ENCODE measurements around the gene KRTAP10-1. TPM values are rescaled to one million over a fixed set of nuclear protein-coding genes. Genes with fewer than 3 reads are reported as not detected.

KRTAP10-1 gene
- total and polyA plus RNA-seq, 9 of the 15 experiments (the other 6 are each of a cell fraction or from before 2014, with no cell fraction given) = not detected

DNA sequence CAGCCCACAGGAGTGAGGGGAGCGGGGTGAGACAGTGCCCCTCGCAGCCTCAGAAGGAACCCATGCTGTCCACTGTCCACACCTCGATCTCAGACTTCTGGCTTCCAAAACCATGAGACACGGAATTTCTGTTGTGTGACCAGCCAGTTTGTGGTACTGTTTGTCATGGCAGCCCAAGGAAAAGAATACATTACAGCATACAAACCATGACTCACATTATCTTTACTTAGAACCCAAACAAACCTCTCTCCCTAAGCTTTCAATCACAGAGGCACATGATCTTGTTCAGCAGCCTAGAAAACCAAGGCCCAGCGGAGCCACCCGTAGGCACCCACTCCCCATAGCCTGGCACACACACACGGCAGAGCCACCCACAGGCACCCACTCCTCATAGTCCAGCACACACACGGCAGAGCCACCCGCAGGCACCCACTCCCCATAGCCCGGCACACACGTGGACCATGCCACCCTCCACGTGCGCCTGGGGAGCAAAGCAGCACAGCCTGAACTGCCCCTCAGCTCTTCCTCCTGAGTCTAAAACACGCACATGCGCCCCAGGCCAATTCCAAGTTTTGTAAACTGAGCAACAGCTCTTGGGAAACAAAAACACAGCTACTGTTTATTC, 33.1 kb upstream of the KRTAP10-1 start (continued):
- TF ChIP-seq, protein P1, sequence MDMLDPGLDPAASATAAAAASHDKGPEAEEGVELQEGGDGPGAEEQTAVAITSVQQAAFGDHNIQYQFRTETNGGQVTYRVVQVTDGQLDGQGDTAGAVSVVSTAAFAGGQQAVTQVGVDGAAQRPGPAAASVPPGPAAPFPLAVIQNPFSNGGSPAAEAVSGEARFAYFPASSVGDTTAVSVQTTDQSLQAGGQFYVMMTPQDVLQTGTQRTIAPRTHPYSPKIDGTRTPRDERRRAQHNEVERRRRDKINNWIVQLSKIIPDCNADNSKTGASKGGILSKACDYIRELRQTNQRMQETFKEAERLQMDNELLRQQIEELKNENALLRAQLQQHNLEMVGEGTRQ (CRISPR knock-in tag; IDR thresholded peaks at IDR 0.05) = no peak
- TF ChIP-seq ZNF699 (CRISPR knock-in tag; IDR thresholded peaks at IDR 0.05; ENCODE audit: insufficient replicate concordance) (no peak), FOSL1 (tag; conservative IDR thresholded peaks at IDR 0.05) (peak; percentile 79)
- TF ChIP-seq, protein P2, sequence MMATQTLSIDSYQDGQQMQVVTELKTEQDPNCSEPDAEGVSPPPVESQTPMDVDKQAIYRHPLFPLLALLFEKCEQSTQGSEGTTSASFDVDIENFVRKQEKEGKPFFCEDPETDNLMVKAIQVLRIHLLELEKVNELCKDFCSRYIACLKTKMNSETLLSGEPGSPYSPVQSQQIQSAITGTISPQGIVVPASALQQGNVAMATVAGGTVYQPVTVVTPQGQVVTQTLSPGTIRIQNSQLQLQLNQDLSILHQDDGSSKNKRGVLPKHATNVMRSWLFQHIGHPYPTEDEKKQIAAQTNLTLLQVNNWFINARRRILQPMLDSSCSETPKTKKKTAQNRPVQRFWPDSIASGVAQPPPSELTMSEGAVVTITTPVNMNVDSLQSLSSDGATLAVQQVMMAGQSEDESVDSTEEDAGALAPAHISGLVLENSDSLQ (IDR thresholded peaks at IDR 0.05) = peak; percentile 23; the same call in 1 of the 2 replicates

DNA sequence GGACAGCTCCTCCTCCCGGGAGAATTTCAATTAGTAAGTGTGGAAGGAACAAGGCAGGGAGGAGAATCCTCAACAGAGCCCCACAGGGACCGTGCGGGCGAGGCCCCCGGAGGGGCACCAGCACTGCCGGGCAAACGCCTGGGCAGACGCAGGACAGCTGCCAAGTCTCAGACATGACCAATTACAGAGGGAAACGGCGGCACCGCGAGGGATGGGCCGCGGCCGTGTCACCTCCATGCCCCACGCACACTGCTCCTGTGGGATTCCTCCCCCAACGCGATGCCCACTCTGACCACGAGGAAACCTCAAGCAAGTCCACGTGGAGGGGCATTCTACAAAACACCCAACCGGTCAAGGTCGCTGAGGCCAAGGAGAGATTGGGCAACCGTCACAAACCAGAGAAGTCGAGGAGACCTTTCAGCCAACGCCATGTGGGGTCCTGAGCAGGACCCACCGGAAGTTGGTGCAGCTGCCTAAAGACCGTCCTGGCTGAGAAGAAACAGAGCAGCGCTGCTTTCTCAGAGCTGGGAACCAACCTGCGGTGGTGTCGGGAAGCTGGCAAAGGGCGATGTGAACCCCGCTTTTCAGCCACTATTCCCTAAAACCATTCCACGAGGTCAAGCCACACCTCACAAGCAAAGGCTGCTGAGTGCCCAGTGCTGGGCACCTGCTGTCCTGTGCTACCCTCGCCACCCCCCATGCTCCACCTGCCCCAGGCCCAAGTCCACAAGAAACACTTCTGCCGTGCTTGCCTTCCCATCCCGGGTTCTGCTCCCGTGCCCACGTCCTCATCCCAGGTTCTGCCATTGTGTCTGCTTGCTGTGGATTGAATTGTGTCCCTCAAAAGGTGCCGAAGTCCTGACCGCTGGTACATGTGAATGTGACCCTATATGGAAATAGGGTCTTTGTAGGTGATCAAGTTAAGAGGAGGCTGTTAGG, 32.1 kb upstream of the KRTAP10-1 start:
- no TSS peak for BruUV-seq (replicated peaks)
- CTCF ChIA-PET (ENCODE audit: low intra/inter-chr PET ratio) = no interaction called here
- WGBS (ENCODE audit: insufficient coverage, low coverage, missing lambda C conversion rate) = 8% methylated on average over 40 of the region's 40 CpGs
- Histone ChIP-seq H2AFZ (ENCODE audit: low read depth, low read length) (no peak overlapping the region), H3K36me3 (ENCODE audit: control insufficient read depth, insufficient read depth, low read length) (no peaks in the 10 kb centered on the region), H3K79me2 (ENCODE audit: control insufficient read depth, insufficient read depth, low read length) (no peaks in the 10 kb centered on the region), H3K27me3 (ENCODE audit: control insufficient read depth in 2 of 2, insufficient read depth in 2 of 2, low read length in 2 of 2) (peaks cover 20 to 57% of the 10 kb centered on the region in 2 experiments; a peak in 4 of 5 replicates), H3K27ac (ENCODE audit: extremely low read depth, low read depth, low read length) (no peak overlapping the region), H3K4me1 (replicated peaks in 1 of 2; ENCODE audit: control insufficient read depth in 2 of 2, insufficient read depth in 2 of 2, low read length in 2 of 2) (peaks cover 0 to 24% of the 10 kb centered on the region in 2 experiments; a peak in 1 of 5 replicates), H3K4me3 (no peak overlapping the region), H4K20me1 (replicated peaks; ENCODE audit: control insufficient read depth, insufficient read depth, low read length) (no peaks in the 10 kb centered on the region), H3K9me1 (ENCODE audit: control insufficient read depth, insufficient read depth, low read length) (no peaks in the 10 kb centered on the region), H3K9me3 (replicated peaks; ENCODE audit: control insufficient read depth, insufficient read depth, low read depth, low read length) (no peaks in the 10 kb centered on the region; the same call in 1 of the 2 replicates), H3K9ac (ENCODE audit: insufficient read depth in 1 of 2, low read depth in 2 of 2, low read length in 2 of 2) (0 out of 4 replicates have a peak overlapping the region, but pooled peaks of 1 of the 2 experiments have one; percentile 28), H3K4me2 (ENCODE audit: insufficient read depth, low read length) (no peak overlapping the region)
- FAIRE-seq = no peak
- in situ Hi-C loops (cut with MboI) = no loop called here
- no peak for DNase-seq (ENCODE audit: extremely low read depth in 1 of 4, low spot score in 3 of 4)
- POLR2A ChIA-PET = interaction anchor here (0.6 kb wide), 1 partner anchor 18 kb away, joined by 3 read pairs; no protein-coding TSS in a partner anchor
- intact Hi-C loops (cut with micrococcal nuclease) = no loop called here
- no peak for ATAC-seq
- TF ChIP-seq RAD21 (CRISPR knock-in tag; conservative IDR thresholded peaks at IDR 0.05 in 1 of 2, IDR thresholded peaks at IDR 0.05 in 1 of 2) (no peak), ZNF584 (CRISPR knock-in tag; IDR thresholded peaks at IDR 0.05; ENCODE audit: low read depth) (no peak), ZNF75A (CRISPR knock-in tag; IDR thresholded peaks at IDR 0.05) (no peak), CREM (IDR thresholded peaks at IDR 0.05; ENCODE audit: low read depth) (no peak), NONO (IDR thresholded peaks at IDR 0.05; ENCODE audit: low read depth in 2 of 2, low read length in 1 of 2) (no peak), SRSF1 (IDR thresholded peaks at IDR 0.05; ENCODE audit: low read depth, low read length) (no peak), GTF2A2 (tag; IDR thresholded peaks at IDR 0.05) (no peak), YBX1 (IDR thresholded peaks at IDR 0.05) (no peak), EZH2 (IDR thresholded peaks at IDR 0.05; ENCODE audit: borderline replicate concordance, low read depth, low read length) (no peak)
- TF ChIP-seq, protein P3, sequence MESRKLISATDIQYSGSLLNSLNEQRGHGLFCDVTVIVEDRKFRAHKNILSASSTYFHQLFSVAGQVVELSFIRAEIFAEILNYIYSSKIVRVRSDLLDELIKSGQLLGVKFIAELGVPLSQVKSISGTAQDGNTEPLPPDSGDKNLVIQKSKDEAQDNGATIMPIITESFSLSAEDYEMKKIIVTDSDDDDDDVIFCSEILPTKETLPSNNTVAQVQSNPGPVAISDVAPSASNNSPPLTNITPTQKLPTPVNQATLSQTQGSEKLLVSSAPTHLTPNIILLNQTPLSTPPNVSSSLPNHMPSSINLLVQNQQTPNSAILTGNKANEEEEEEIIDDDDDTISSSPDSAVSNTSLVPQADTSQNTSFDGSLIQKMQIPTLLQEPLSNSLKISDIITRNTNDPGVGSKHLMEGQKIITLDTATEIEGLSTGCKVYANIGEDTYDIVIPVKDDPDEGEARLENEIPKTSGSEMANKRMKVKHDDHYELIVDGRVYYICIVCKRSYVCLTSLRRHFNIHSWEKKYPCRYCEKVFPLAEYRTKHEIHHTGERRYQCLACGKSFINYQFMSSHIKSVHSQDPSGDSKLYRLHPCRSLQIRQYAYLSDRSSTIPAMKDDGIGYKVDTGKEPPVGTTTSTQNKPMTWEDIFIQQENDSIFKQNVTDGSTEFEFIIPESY (CRISPR knock-in tag; IDR thresholded peaks at IDR 0.05) = no peak

All from K562 (cell line).